IPS DF 6.9 (cell line): Measurements from ENCODE around the gene OR56A4.
A peak's percentile ranks its signal among the peaks of the same experiment; 100 is the strongest.

Experiments used
- DNase-seq: peaks from one replicate; pipeline ENCODE4 v3.0.0-alpha.2; 2013; ENCODE audit warnings: low read depth, low spot score
- H3K27ac ChIP-seq: one replicate; pipeline ENCODE4 v1.5.1; 2013; ENCODE audit warnings: low read length, control low read depth
- H3K27me3 ChIP-seq: 2 replicates; pipeline ENCODE4 v1.6.1; 2013; ENCODE audit warnings: mild to moderate bottlenecking, low read length; ENCODE audit not compliant: control insufficient read depth, insufficient read depth
- H3K36me3 ChIP-seq: 2 replicates; pipeline ENCODE4 v1.6.1; 2013; ENCODE audit warnings: low read length; ENCODE audit not compliant: control insufficient read depth, insufficient read depth
- H3K4me1 ChIP-seq: 2 replicates; pipeline ENCODE4 v1.6.1; 2013; ENCODE audit warnings: low read length; ENCODE audit not compliant: control insufficient read depth, insufficient read depth
- H3K4me3 ChIP-seq: 2 replicates; pipeline ENCODE4 v1.5.1; 2013; ENCODE audit warnings: mild to moderate bottlenecking, low read length
- H3K9me3 ChIP-seq: 2 replicates; pipeline ENCODE4 v1.6.1; 2013; ENCODE audit warnings: low read length, inconsistent platforms; ENCODE audit not compliant: control insufficient read depth, insufficient read depth
- WGBS: extraction: QIAGEN DNeasy Blood & Tissue Kit; methylation state at CpG from one replicate; pipeline ENCODE4 v1.1.7; 2013; ENCODE audit warnings: mixed read lengths, missing lambda C conversion rate; ENCODE audit not compliant: insufficient read length, insufficient coverage; 5-methylcytosine and 5-hydroxymethylcytosine counted together

OR56A4 gene, protein sequence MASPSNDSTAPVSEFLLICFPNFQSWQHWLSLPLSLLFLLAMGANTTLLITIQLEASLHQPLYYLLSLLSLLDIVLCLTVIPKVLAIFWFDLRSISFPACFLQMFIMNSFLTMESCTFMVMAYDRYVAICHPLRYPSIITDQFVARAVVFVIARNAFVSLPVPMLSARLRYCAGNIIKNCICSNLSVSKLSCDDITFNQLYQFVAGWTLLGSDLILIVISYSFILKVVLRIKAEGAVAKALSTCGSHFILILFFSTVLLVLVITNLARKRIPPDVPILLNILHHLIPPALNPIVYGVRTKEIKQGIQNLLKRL

DNA sequence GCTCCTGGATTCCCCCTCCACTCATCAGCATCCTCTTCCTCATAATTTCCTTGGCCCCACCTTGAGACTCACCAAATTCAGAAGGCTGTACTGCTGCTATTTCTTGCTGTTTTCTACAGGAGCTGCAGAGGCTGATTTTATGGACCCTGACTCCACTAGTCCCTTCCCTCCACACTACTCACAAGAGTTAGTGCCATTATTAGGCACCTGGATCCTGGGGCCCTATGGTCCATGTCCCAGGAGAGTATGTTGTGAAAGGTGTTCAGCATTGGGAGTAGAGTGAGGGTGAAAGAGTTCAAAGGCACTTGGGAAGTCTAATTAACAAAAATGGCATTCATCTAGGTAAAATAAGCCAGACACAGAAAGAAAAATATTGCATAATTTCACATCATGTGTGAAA is at the start of gene OR56A4:
Gene OR56A4 (minus strand): TSS at position 101 of the 400 bp plus-strand sequence. CDS start 3,954 bp downstream, outside the sequence.
- Histone ChIP-seq H3K4me3 (no peak within 1 kb of the TSS), H3K4me1 (no peaks in the 10 kb centered on the region), H3K27me3 (no peaks in the 10 kb centered on the region), H3K9me3 (no peaks in the 10 kb centered on the region), H3K36me3 (no peaks in the 10 kb centered on the region), H3K27ac (no peak within 1 kb of the TSS)
- no peak for DNase-seq

- Histone ChIP-seq H3K27ac (no peak overlapping the region), H3K4me3 (no peak overlapping the region), H3K36me3 (no peaks in the 10 kb centered on the region), H3K4me1 (no peaks in the 10 kb centered on the region), H3K27me3 (no peaks in the 10 kb centered on the region), H3K9me3 (no peaks in the 10 kb centered on the region)
- DNase-seq, result no peak
Measured at GRCh38 chr11:6055569-6055968, 48.8 kb upstream of the OR56A4 start.

DNA sequence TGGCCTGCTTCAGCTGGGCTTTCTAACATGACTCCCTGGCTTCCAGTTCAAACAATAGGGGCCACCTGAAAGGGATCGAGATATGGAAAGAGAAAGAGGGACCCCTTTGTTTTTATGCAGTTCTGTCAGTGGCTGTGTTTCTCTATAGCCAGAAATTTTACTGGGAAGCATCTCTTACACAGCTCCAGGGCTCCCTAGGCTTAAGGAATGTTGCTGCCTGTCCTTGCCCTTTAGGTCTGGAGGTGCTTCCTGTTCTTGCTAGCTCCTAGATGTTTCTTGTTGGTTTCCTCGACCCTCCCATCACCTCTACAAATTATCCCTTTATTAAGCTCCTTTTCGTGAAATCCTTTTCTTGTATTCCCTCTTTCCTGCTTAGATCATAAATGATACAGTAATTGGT is 45.6 kb upstream of the OR56A4 start:
- no peaks in the 10 kb centered on the region for H3K27me3 ChIP-seq
- no peak overlapping the region for H3K4me3 ChIP-seq
- H3K9me3 ChIP-seq, result no peaks in the 10 kb centered on the region
- DNase-seq, result no peak
- no peaks in the 10 kb centered on the region for H3K4me1 ChIP-seq
- H3K27ac ChIP-seq, result no peak overlapping the region
- WGBS, result 100% methylated on average over 1 of the region's 3 CpGs
- no peaks in the 10 kb centered on the region for H3K36me3 ChIP-seq

DNA sequence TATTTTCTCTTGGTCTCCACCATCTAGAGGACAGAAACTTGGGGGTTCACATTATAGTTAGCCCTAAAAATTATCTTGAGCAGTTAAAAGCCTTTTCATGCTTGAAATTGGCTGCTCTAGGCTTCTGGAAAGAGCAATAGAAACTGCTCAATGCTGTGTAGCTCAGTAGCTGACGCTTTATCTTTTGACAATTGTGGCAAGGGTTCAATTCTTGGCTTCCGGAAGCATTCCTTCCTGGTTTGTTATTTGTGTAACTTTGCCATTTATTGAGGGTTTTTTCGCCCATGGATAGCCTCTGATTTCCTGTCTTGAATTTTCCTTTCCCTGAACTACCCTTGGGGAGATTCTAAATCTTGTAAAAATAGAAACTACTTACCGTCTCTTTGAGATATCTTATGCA is 34.1 kb upstream of the OR56A4 start:
- no peak overlapping the region for H3K27ac ChIP-seq
- no peak for DNase-seq

DNA sequence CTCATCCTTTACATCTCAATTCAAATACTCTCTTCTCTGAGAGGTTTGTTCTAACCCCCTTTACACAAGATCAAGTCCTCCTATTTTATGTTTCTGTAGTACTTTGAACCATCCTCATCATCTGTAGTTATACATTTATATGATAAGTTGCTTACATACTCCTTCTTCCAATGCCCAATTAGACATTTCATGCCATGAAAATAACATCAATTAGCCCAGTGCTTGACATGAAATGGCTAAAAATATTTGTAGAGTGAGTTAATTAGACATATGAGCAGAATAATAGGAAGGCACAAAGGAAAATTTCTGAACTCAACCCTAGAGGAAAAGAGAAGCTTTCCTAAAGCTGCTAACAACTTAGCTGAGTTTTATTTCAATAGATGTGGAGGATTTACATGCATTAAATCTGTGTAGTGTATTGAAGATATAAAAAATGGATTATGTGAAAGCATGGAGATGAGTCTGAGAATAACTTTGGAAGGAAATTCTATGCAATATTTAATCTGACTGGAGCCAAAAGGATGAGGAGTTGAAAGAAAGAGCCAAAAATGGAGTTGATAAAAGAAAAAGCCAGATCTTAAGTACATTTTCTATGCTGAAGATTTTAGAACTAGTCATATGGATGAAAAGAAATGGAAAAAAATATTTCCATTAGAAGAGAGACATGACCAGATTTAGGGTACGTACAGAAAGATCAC is 24.1 kb upstream of the OR56A4 start, which contains the start of gene OR56A1:
Gene OR56A1 (minus strand): TSS at position 51 of the 698 bp plus-strand sequence. CDS start 3,066 bp downstream, outside the sequence.
- H3K27ac ChIP-seq, result no peak within 1 kb of the TSS
- H3K27me3 ChIP-seq, result no peaks in the 10 kb centered on the region
- no peaks in the 10 kb centered on the region for H3K4me1 ChIP-seq
- no CpG with 5 or more reads among the region's 1 CpG for WGBS
- H3K9me3 ChIP-seq, result no peaks in the 10 kb centered on the region
- DNase-seq, result no peak
- H3K36me3 ChIP-seq, result no peaks in the 10 kb centered on the region
- H3K4me3 ChIP-seq, result no peak within 1 kb of the TSS

More for the DNA sequence above, 34.1 kb upstream of the OR56A4 start:
- no peaks in the 10 kb centered on the region for H3K27me3 ChIP-seq
- H3K4me3 ChIP-seq, result no peak overlapping the region
- no CpG with 5 or more reads among the region's 4 CpGs for WGBS
- no peaks in the 10 kb centered on the region for H3K36me3 ChIP-seq
- no peaks in the 10 kb centered on the region for H3K4me1 ChIP-seq
- H3K9me3 ChIP-seq, result no peaks in the 10 kb centered on the region

DNA sequence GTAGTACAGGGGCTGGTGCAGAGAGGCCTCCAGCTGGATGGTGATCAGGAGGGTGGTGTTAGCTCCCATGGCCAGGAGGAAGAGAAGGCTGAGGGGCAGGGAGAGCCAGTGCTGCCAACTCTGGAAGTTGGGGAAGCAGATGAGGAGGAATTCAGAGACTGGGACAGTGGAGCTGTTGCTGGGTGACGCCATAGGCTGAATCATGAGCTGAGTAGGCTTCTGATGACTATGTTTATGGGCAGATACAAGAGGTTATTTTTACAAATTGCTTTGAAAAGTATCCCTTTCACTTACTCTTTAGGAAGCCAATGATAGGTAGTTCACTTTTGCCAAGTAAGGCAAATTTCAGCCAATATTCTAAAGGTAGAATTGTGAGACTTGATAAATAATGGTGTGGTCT is 20.8 kb upstream of the OR56A4 start:
- DNase-seq, result no peak
- Histone ChIP-seq H3K27me3 (no peaks in the 10 kb centered on the region), H3K9me3 (no peaks in the 10 kb centered on the region), H3K36me3 (no peaks in the 10 kb centered on the region), H3K4me1 (no peaks in the 10 kb centered on the region), H3K4me3 (no peak overlapping the region), H3K27ac (no peak overlapping the region)
- WGBS, result no CpG with 5 or more reads among the region's 1 CpG

- Histone ChIP-seq H3K9me3 (no peaks in the 10 kb centered on the region), H3K27ac (no peak overlapping the region), H3K4me3 (no peak overlapping the region), H3K4me1 (no peaks in the 10 kb centered on the region), H3K36me3 (no peaks in the 10 kb centered on the region), H3K27me3 (no peaks in the 10 kb centered on the region)
- no peak for DNase-seq
- WGBS, result no CpG with 5 or more reads among the region's 2 CpGs
Measured at GRCh38 chr11:6025056-6025455, 18.3 kb upstream of the OR56A4 start.

DNA sequence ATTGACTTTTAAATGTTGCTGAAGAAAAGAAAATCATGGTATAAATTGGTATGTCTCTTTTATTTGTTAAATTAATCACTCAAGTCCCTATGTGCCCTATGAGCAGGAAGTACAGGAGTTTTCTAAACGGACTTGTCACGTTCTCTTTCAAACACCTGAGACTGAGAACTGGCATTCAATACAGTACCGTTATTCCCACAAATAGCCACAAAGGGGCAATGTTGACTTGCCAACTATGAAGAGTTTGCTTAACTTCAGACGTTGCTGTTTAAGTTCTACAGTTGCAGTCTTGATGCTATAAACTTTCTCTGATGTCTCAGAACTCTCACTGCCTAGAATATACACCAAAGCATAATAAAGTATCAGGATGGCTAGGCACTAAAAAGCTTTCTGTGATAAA is 16.2 kb upstream of the OR56A4 start:
- no CpG with 5 or more reads among the region's 4 CpGs for WGBS
- peak; percentile 16 for DNase-seq
- Histone ChIP-seq H3K4me3 (no peak overlapping the region), H3K4me1 (no peaks in the 10 kb centered on the region), H3K27me3 (no peaks in the 10 kb centered on the region), H3K27ac (no peak overlapping the region), H3K9me3 (no peaks in the 10 kb centered on the region), H3K36me3 (no peaks in the 10 kb centered on the region)

DNA sequence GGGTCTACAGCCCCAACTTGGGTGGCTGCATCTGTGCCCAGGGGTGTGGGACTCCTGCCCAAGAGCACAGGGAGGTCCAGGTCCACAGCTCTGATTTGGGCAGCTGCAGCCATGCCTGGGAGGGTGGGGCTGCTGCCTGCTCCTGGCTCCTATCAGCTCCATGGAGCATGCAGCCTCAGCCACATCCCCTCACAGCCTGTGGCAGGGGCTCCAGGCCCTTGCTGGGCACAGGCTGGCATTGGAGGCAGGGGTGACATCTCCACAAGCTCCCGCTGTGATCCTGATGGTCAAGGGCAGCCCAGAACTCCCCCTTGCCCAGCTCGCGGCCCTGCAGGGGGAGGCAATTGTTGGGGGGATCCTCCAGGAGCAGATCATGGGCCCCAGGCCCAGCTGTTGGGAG is 6.3 kb upstream of the OR56A4 start:
- H3K4me1 ChIP-seq, result no peaks in the 10 kb centered on the region

GRCh38 chr11:6012035-6012668 is 5.4 kb upstream of the OR56A4 start:
- H3K4me3 ChIP-seq, result no peak overlapping the region
- DNase-seq, result no peak
- H3K4me1 ChIP-seq, result no peaks in the 10 kb centered on the region
- H3K27ac ChIP-seq, result no peak overlapping the region
- H3K27me3 ChIP-seq, result no peaks in the 10 kb centered on the region
- H3K9me3 ChIP-seq, result no peaks in the 10 kb centered on the region
- no peaks in the 10 kb centered on the region for H3K36me3 ChIP-seq
- WGBS, result no CpG with 5 or more reads among the region's 4 CpGs

More for the DNA sequence above, 6.3 kb upstream of the OR56A4 start:
- Histone ChIP-seq H3K4me3 (no peak overlapping the region), H3K9me3 (no peaks in the 10 kb centered on the region), H3K36me3 (no peaks in the 10 kb centered on the region), H3K27me3 (no peaks in the 10 kb centered on the region), H3K27ac (no peak overlapping the region)
- DNase-seq, result no peak
- WGBS, result no CpG with 5 or more reads among the region's 3 CpGs
